GM12873 (cell line): Measurements from ENCODE around the gene NTPCR.

Experiments used
- TF ChIP-seq, protein P1 (sequence below): IDR thresholded peaks from 2 replicates; pipeline ENCODE4 v1.5.1; 2012; ENCODE audit warnings: low read depth, mild to moderate bottlenecking, moderate library complexity, low read length, control low read depth; ENCODE audit not compliant: insufficient read depth; ENCODE audit errors: missing control alignments

Gene NTPCR

DNA sequence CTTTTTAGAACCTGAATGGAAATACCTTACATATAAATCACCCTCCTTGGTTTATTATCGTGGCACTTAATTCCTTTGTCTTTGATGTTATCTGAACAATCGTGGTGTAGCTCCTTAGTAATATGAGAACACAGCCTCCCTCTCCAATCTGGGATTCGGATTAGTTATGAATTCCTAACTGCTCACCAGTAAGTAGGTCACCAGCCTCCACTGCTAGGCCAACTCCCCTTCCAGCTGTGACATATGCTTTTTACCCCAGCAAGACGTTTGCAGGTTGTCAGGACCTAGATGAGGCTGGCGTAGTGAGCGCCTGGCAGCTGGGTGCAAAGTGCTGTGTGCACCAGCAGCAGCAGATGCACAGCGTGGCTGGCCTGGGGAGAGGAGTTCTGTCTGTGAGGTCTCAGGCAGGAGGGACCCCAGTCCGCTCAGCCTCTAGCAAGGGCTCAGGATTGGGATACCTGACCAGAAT, 38.2 kb downstream of the NTPCR start:
- TF ChIP-seq, protein P1, sequence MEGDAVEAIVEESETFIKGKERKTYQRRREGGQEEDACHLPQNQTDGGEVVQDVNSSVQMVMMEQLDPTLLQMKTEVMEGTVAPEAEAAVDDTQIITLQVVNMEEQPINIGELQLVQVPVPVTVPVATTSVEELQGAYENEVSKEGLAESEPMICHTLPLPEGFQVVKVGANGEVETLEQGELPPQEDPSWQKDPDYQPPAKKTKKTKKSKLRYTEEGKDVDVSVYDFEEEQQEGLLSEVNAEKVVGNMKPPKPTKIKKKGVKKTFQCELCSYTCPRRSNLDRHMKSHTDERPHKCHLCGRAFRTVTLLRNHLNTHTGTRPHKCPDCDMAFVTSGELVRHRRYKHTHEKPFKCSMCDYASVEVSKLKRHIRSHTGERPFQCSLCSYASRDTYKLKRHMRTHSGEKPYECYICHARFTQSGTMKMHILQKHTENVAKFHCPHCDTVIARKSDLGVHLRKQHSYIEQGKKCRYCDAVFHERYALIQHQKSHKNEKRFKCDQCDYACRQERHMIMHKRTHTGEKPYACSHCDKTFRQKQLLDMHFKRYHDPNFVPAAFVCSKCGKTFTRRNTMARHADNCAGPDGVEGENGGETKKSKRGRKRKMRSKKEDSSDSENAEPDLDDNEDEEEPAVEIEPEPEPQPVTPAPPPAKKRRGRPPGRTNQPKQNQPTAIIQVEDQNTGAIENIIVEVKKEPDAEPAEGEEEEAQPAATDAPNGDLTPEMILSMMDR, result no peak

DNA sequence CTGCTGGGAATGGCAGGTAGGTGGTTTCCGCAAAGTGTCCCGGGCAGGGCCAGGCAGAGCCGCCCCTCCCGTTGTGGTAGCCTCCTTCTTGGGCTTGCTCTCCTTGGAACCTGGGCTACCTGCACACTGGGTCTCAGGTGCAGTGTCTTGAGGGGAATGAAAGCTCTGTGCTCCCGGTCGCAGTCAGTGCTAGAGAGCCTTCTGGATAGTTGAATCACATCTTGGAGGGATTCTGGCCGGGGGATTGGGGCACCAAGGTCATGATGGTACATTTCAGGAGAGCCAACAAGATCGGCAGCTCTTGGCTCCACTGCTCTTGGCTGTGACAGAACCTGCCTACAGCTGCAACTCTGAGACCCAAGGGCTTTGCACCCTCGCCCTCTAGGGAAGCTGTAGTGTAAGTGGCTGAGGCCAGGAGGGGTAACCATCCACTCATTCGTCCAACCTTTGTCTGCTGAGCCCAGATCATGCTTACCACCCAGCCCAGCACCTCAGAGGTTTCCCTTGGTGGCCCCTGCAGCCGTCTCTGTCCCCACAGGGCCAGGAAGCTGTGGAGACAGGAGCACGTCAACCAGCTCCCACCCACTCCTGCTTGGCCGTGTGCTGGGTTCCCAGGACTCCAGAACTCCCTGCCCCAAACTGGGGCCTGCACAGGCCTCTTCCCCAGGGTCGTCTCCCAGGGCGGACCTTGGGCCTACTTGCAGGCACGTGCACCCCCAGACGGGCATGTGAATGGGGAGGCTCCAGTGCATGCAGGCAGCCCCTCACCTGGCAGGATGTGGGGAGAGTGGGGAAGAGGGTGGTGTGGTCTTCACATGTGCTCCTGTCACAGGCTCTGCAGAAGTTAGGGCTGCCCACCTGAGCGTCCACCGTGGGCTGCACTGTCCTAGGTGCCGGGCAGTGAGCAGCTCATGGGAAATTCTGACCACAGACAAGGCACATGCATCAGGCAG, 40.0 kb downstream of the NTPCR start:
- TF ChIP-seq, protein P1, result no peak

DNA sequence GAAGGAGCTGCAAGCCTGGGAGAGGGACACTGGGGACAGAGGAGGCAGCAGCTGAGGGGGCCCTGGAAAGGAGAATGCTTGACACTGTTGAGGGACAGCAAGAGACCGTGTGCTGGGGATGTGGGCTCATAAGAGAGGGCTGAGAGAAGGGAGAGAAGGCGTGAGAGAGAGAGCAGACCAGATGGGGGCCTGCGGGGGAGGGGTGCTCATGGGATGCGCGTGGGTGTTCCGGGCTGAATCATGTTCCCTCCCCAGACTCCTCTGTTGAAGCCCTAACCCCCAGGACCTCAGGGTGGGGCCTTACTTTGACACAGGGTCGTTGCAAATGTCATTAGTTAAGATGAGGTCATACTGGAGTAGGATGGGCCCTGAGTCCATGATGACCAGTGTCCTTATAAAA, 40.8 kb downstream of the NTPCR start:
- TF ChIP-seq, protein P1, result no peak

GRCh38 chr1:232992227-232992626, 41.8 kb downstream of the NTPCR start:
- TF ChIP-seq, protein P1, result no peak

DNA sequence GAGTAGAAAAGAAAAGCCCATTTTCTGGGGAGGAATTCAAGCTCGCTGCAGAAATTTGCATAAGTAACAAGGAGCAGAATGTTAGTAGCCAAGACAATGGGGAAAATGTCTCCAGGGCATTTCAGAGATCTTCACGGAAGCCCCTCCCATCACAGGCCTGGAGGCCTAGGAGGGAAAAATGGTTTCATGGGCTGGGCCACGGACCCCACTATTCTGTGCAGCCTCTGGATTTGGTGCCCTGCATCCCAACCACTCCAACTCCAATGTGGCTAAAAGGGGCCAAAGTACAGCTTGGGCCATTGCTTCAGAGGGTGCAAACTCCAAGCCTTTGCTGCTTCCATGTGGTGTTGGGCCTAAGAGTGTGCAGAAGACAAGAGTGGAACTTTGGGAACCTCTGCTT, 43.1 kb downstream of the NTPCR start:
- TF ChIP-seq, protein P1, result no peak

DNA sequence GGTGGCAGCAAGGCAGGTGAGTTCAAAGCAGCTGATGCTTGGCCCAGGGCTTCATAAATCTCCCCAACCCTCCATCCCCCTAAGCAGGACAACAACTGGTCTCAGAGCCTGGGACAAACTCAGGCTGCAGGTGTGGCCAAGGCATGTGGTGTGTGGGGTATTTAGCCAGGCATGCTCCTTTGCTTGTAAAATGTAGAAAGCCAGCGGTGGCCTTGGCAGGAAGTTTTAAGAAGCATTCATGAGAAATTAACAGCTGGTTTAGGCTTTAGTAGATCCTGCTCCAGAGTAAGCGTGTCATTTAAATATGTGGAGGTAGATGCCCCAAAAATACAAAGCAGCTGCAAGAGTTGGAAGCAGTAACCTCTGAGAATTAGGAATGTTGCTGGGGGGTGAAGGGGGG, 44.8 kb downstream of the NTPCR start:
- TF ChIP-seq, protein P1, result no peak

- TF ChIP-seq, protein P1, result no peak
These were observed 45.7 kb downstream of the NTPCR start for GRCh38 chr1:232996143-232996542.
